ELF-1 (cell line): Measurements from ENCODE around the gene PADI2.

Source experiments
- DNase-seq: peaks from one replicate; pipeline ENCODE4 v3.0.0-alpha.2; 2016; ENCODE audit warnings: low read depth, low spot score

PADI2 gene

DNA sequence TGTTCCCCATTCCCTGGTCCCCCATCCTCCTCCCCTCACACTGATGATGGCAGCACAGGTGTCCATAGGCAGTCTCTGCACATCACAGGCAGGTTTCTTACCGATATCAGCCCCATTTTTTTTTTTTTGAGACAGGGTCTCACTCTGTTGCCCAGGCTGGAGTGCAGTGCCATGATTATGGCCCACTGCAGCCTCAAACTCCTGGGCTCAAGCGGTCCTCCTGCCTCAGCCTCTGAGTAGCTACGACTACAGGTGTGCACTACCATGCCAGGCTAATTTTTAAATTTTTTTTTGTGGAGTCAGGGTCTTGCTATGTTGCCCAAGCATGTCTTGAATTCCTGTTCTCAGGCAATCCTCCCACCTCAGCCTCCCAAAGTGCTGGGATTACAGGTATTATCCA is 36.5 kb downstream of the PADI2 start:
- no peak for DNase-seq

GRCh38 chr1:17081439-17081838 is 37.8 kb downstream of the PADI2 start:
- DNase-seq: no peak

GRCh38 chr1:17080880-17081279 is 38.4 kb downstream of the PADI2 start:
- DNase-seq: no peak

- no peak for DNase-seq
Observed at GRCh38 chr1:17080085-17080759, 39.0 kb downstream of the PADI2 start.

GRCh38 chr1:17078991-17079868 is 40.0 kb downstream of the PADI2 start:
- no peak for DNase-seq

DNA sequence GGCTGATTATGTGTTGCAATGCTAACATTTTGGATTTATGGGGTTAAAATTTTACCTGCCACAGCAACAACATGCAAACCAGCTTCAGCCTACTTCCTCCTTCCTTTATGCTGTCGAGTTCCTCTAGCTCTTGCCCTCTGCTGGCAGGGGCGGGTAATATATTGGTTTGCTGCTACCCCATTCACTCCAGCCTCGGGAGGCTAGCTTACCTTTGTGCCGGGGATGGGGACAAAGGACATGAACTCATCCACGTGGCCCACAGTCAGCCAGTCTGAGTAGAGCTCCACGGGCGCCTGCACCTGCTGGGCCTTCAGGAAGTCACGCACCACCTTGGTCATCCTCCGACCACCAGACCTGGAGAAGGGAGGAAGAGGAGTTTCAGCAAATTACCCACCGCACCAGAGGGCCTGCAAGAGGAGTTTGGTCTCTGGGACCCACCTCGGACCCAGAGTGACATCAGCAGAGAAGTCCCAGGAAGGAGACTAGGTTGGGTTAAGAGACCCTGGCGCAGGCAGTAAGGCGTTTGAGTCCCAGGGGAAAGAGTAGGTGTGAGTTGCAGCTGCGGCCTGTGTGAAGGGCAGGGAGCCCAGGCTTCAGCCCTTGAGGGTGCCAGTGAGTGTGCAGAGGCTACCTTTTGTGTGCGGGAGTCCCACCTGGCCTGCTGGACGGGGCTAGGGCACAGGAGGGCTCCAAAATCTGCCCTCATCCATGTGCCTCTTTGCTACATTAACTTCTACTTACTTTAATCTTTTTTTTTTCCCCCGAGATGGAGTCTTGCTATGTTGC is 43.6 kb downstream of the PADI2 start:
- peak; percentile 71 for DNase-seq

DNA sequence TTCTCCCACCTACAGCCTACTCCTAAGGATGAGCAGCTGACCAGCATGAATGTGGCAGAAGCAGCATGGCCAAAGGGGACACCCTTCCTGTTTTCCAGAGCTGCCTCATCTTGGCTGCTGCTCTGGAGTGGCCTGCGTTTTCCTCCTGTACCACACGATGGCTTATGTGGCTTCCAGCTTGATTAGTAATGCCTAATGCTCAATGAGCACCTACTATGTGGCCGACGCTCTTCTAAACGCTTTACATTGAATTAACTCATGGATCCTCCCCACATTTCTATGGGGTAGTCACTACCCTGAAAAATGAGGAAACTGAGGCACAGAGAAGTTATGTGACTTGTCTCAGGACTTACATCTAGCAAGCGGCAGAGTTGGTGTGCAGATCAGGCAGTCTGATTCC is 47.5 kb downstream of the PADI2 start:
- no peak for DNase-seq

DNA sequence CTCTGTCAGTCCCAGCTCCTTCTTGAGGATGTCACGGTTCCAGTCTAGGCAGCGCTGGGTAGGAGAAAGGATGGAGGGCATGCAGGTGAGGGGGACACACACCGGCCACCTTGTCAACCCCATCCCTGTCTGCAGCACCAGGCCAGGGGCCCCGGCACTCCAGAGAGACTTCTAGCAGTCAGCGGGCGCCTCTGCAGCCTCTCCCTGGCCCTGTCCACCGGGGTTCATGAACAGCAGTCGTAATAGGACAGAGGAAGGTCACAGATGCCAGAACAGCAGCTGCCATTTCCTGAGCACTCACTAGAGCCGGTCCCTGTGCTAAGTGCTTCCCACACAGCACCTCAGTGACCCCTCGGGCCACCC is 49.1 kb downstream of the PADI2 start:
- no peak for DNase-seq

DNA sequence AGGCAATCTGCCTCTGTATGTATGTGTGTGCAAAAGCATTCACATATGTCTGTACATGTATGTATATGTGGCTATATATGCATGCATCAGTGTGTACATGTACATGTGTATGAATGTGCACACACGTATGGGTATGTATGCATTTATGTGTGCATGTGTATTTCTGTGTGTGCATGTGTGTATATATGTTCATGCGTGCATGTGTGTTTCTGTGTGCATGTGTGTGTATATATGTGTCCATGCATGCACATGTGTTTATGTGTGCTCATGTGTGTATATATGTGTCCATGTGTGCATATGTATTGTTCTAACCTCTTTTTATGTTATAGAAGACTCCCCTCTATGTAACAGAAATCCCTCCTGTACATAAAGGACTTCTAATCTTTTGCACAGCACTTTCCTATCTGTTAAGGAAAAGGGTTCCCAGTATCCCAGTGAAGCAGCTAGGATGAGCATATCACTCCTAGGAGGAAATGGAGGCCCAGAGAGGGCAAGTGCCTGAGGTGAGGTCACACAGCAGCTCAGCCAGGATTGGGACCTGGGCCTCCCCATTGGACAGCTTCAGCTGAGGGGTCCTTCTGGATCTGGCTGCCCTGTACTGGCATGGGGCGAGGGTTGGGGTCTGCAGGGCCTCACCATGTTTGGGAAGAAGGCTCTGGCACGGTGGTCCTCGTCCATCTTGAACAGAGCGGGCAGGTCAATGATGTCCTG is 49.6 kb downstream of the PADI2 start:
- DNase-seq: no peak

DNA sequence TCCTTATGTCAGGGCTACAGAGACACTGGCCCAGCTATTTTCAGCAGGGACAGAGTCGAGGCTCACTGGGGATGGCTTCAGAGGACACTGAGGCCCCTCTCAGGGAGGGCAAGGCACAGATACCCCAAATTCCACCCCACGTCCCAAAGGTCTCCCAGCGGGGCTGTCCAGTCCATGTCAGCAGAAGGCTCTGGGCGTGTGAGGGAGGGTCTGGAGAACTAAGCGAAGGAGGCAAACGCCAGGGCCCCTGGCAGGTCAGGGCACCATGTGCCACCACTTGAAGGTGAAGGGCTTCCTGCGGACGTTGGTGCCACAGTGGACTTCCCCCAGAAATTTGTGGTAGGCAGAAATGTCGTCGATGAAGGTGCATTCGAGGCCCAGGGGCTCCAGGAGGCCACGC is 50.5 kb downstream of the PADI2 start:
- DNase-seq: no peak

GRCh38 chr1:17067465-17068240 is 51.6 kb downstream of the PADI2 start:
- DNase-seq: no peak

- no peak for DNase-seq
Observed at GRCh38 chr1:17067069-17067426, 52.2 kb downstream of the PADI2 start.

DNA sequence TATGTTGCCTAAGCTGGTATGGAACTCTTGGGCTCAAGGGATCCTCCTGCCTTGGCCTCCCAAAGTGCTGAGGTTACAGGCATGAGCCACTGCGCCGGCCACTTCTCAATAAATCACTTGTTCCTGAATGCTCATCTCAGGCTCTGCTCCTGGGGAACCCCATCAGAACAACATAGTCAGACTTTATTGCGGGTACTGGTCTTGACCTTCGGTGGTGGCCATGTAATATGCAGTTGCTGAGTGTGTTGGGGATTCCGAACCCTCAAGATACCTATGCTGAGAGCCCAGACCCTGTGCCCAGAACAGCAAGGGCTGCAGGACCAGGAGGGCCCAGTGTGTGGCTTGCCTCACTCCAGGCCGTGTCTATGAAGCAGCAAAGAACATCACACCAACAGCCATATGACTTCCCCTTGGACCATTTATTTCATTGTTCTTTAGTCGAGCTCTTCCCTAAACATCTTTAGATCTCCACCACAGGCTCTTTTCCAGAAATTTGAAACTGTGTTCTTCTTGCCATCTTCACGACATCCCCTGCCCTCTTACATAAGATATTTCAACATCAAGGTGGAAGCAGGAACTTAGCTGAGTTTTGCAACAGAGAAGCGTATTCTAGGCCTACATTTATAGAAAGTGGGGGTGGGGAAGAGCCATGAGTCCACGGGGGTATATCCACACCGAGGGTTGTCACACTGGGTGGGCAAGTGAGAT is 52.7 kb downstream of the PADI2 start:
- no peak for DNase-seq

- no peak for DNase-seq
Observed at GRCh38 chr1:17065666-17066065, 53.6 kb downstream of the PADI2 start.

- peak; percentile 39 for DNase-seq
Observed at GRCh38 chr1:17062751-17063150, 56.5 kb downstream of the PADI2 start.

DNA sequence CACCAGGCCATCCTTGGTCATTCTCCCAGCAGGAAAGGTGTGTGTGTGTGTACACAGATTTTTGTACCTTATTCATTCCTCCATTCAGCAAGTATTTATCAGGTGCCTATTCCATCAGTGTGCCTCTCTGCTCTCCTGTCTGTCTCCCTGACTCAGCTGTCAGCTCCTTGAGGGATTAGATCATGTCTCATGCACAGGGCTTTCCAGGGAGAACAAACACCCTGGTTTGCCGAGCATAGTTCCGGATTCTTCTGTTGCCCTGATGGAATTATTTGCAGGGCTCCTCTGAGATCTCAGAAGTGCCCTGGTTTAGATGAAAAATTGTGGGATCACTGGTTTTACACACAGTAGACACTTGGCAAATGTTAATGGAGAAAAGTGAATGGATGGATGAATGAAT is 57.4 kb downstream of the PADI2 start:
- no peak for DNase-seq

DNA sequence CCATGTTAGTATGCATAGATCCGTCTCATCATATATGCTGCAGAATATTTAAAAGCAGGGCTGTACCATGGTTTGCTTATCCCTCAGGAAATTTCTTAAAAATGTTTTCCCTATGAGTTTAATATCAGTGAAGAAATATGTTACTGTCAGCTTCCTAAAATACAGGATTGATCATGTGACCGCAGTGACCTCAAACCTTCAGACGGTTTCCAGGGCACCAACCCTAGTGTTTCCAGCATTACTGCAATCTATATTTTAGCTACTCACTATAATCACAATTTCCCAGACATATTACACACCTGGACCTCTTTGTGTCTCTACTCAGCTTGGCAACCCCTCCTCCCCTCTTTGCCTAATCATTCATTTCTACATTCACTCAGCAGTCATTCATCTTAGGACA is 57.8 kb downstream of the PADI2 start:
- no peak for DNase-seq

- DNase-seq: no peak
Observed at GRCh38 chr1:17060306-17060749, 58.9 kb downstream of the PADI2 start.

DNA sequence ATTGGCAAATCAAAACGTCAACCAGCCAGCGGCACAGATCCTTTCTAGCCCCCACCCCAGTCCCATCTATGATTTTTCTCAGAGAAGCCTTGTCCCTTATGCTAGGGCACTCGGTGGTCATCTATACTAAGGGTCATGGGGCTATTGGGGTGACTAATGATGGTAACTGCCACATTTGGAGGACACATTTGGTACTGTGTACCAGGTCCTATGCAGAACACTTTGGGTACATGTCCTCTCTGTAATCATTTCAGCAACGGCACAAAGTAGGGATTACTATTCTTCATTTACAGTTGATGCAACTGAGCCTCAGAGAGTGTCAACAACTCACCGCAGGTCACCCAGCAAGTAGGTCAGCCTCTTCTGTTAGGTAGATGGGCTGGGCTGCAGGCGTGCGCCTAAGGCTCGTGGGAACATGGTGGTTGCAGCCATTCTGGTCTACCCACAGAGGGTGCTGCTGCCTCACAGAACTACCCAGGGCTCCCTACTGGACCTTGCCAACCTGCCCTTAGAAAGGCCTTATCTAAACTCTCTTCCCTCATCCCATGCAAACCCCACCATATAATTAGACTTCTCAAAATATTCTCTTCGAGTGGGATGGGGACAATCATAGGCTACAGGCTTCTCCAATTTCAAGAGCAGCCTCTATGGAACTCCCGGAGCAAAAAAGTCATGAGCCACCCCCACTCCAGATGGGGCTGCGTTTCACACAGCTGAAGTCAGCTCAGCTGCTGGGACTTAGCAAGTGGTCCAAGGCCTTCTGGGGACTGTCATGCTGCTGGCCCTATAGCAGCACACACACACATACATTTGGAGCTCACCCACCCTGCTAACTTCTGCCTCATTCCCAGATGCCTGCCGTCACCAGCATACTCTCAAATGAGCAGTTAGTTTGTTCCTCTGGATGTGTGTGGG is 59.6 kb downstream of the PADI2 start:
- peak; percentile 87 for DNase-seq
